GM18907 (cell line): ENCODE results near the gene MAD1L1.

Experiments
- ATAC-seq: cut with Tn5 transposase; IDR thresholded peaks from one replicate; pipeline ENCODE4 v1.9.1; 2021; ENCODE audit warnings: mild to moderate bottlenecking, moderate library complexity; ENCODE audit not compliant: unreplicated experiment

Gene MAD1L1

GRCh38 chr7:2219136-2219535 lies 13.6 kb downstream of the MAD1L1 start:
- ATAC-seq = no peak

GRCh38 chr7:2218444-2218785 lies 14.3 kb downstream of the MAD1L1 start:
- ATAC-seq = no peak

- no peak for ATAC-seq
Observed at GRCh38 chr7:2217716-2218443, 14.9 kb downstream of the MAD1L1 start.

- no peak for ATAC-seq
Observed at GRCh38 chr7:2217206-2217605, 15.5 kb downstream of the MAD1L1 start.

GRCh38 chr7:2215851-2216250 lies 16.9 kb downstream of the MAD1L1 start:
- no peak for ATAC-seq

- no peak for ATAC-seq
Observed at GRCh38 chr7:2214636-2215035, 18.1 kb downstream of the MAD1L1 start.

GRCh38 chr7:2213551-2214215 lies 19.1 kb downstream of the MAD1L1 start:
- ATAC-seq = no peak

GRCh38 chr7:2212906-2213305 lies 19.8 kb downstream of the MAD1L1 start:
- ATAC-seq = no peak

GRCh38 chr7:2211926-2212325 lies 20.8 kb downstream of the MAD1L1 start:
- no peak for ATAC-seq

GRCh38 chr7:2211259-2211880 lies 21.4 kb downstream of the MAD1L1 start:
- no peak for ATAC-seq

GRCh38 chr7:2210551-2211258 lies 22.0 kb downstream of the MAD1L1 start:
- no peak for ATAC-seq

- ATAC-seq = peak; percentile 4
Observed at GRCh38 chr7:2209961-2210323, 22.8 kb downstream of the MAD1L1 start.

GRCh38 chr7:2209146-2209960 lies 23.4 kb downstream of the MAD1L1 start:
- ATAC-seq = peak; percentile 52

GRCh38 chr7:2208712-2209111 lies 24.0 kb downstream of the MAD1L1 start:
- ATAC-seq = no peak

GRCh38 chr7:2205036-2205780 lies 27.5 kb downstream of the MAD1L1 start:
- no peak for ATAC-seq

GRCh38 chr7:2204446-2204845 lies 28.3 kb downstream of the MAD1L1 start:
- no peak for ATAC-seq

- no peak for ATAC-seq
Observed at GRCh38 chr7:2203766-2204300, 28.9 kb downstream of the MAD1L1 start.

- no peak for ATAC-seq
Observed at GRCh38 chr7:2202901-2203765, 29.6 kb downstream of the MAD1L1 start.

- no peak for ATAC-seq
Observed at GRCh38 chr7:2202361-2202761, 30.4 kb downstream of the MAD1L1 start.
